Measurements from ENCODE around the gene UTP25. TPM values are rescaled to one million over a fixed set of nuclear protein-coding genes. Genes with fewer than 3 reads are reported as not detected.

Gene UTP25
- total RNA-seq, 1 donor: 22.1 TPM

DNA sequence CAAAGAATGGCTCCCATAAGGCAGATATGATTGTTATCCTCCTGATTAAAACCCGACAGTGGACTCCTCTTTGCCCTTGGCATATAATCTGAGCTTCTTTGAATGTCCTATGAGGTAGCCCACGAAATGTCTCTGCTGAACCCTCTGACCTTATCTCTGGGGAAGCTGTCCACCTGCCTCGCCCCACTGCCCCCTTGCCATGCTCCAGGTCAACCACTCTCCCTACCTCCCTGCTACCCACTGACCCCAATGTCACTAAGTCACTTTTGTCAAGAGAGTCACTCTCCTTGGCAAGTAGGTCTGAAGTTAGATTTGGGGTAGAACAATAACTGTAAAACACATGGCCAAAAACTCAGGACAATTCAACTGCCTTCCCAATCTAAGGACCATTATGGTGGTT lies 54.5 kb downstream of the UTP25 start:
- H3K79me2 ChIP-seq (ENCODE audit: insufficient read depth, low read length): no peaks in the 10 kb centered on the region
- H3K27me3 ChIP-seq (ENCODE audit: insufficient read depth, low read length): no peaks in the 10 kb centered on the region
- peak overlapping the region; percentile 93 for H3K27ac ChIP-seq (ENCODE audit: low read depth, low read length)
- TF ChIP-seq, protein P1, sequence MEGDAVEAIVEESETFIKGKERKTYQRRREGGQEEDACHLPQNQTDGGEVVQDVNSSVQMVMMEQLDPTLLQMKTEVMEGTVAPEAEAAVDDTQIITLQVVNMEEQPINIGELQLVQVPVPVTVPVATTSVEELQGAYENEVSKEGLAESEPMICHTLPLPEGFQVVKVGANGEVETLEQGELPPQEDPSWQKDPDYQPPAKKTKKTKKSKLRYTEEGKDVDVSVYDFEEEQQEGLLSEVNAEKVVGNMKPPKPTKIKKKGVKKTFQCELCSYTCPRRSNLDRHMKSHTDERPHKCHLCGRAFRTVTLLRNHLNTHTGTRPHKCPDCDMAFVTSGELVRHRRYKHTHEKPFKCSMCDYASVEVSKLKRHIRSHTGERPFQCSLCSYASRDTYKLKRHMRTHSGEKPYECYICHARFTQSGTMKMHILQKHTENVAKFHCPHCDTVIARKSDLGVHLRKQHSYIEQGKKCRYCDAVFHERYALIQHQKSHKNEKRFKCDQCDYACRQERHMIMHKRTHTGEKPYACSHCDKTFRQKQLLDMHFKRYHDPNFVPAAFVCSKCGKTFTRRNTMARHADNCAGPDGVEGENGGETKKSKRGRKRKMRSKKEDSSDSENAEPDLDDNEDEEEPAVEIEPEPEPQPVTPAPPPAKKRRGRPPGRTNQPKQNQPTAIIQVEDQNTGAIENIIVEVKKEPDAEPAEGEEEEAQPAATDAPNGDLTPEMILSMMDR (IDR thresholded peaks at IDR 0.05; ENCODE audit: extremely low read depth, low read depth, low read length): no peak
- H3K4me2 ChIP-seq (ENCODE audit: insufficient read depth, low read length): no peak overlapping the region
- H3K36me3 ChIP-seq (ENCODE audit: insufficient read depth, low read length): no peaks in the 10 kb centered on the region
- H3K9me3 ChIP-seq (ENCODE audit: low read depth, low read length): no peaks in the 10 kb centered on the region
- H2AFZ ChIP-seq (ENCODE audit: low read length): no peak overlapping the region
- peaks cover 49% of the 10 kb centered on the region for H3K4me1 ChIP-seq (ENCODE audit: insufficient read depth, low read length)
- H4K20me1 ChIP-seq (ENCODE audit: insufficient read depth, low read length): no peaks in the 10 kb centered on the region
- DNase-seq (ENCODE audit: insufficient read length, low spot score, missing footprints): no peak
- H3K4me3 ChIP-seq (ENCODE audit: insufficient read depth, low read length): no peak overlapping the region

DNA sequence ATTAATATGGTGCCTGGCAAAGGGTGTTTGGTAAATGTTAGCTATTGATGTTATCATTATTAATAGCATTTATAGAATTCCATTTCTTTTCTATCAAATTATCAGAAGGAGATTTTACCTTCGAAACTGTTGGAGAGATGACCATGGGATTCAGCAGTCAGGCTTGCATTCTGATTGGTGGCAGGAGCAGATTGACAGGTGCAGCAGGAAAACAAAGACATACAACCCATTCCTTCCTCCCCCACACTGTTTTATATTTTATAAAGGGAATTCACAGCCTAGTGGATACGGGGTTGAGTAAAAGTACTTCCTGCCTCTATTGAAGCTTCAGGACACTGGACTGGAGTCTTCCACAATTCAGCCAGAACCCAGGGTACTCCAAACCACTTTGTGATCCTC lies 55.2 kb downstream of the UTP25 start:
- Histone ChIP-seq H3K4me2 (ENCODE audit: insufficient read depth, low read length) (peak overlapping the region; percentile 70), H3K27me3 (ENCODE audit: insufficient read depth, low read length) (no peaks in the 10 kb centered on the region), H3K4me1 (ENCODE audit: insufficient read depth, low read length) (peaks cover 49% of the 10 kb centered on the region), H3K9me3 (ENCODE audit: low read depth, low read length) (no peaks in the 10 kb centered on the region), H3K4me3 (ENCODE audit: insufficient read depth, low read length) (no peak overlapping the region), H2AFZ (ENCODE audit: low read length) (no peak overlapping the region), H4K20me1 (ENCODE audit: insufficient read depth, low read length) (no peaks in the 10 kb centered on the region), H3K27ac (ENCODE audit: low read depth, low read length) (peak overlapping the region; percentile 93), H3K36me3 (ENCODE audit: insufficient read depth, low read length) (no peaks in the 10 kb centered on the region), H3K79me2 (ENCODE audit: insufficient read depth, low read length) (no peaks in the 10 kb centered on the region)
- no peak for DNase-seq (ENCODE audit: insufficient read length, low spot score, missing footprints)
- TF ChIP-seq, protein P1 (IDR thresholded peaks at IDR 0.05; ENCODE audit: extremely low read depth, low read depth, low read length): no peak

DNA sequence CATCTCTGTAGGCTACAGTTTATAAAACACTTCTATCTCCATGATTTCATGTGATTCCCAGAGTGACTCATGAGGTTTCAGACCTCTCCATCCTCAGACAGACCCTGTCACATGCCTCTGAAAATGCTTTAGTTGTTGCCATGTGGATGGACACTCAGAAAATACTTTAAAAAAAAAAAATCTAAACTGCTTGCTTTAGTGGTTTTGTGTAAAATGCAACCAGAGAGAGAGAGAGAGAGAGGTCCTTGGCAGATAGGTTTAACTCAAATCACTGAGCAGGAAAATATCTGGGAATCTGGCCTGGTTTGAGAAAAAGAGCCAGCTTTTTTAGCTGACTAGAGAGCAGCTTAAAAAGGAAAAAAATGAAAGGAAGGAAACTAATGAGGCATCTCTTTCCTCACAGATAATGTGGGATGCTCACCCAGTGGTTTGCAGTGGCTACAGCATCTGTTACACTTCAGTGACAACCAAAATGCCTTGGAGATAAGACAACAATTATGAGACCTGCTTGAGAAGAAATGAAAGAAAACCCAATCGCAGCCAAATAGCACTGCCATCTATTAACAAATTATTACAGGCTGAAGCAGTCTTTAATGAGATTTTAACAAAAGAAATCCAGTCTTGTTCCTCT lies 55.7 kb downstream of the UTP25 start:
- Histone ChIP-seq H3K79me2 (ENCODE audit: insufficient read depth, low read length) (no peaks in the 10 kb centered on the region), H3K4me1 (ENCODE audit: insufficient read depth, low read length) (peaks cover 49% of the 10 kb centered on the region), H3K27me3 (ENCODE audit: insufficient read depth, low read length) (no peaks in the 10 kb centered on the region), H3K4me3 (ENCODE audit: insufficient read depth, low read length) (no peak overlapping the region), H3K36me3 (ENCODE audit: insufficient read depth, low read length) (no peaks in the 10 kb centered on the region), H2AFZ (ENCODE audit: low read length) (peak overlapping the region; percentile 16), H3K9me3 (ENCODE audit: low read depth, low read length) (no peaks in the 10 kb centered on the region), H3K4me2 (ENCODE audit: insufficient read depth, low read length) (peak overlapping the region; percentile 70), H3K27ac (ENCODE audit: low read depth, low read length) (peak overlapping the region; percentile 93), H4K20me1 (ENCODE audit: insufficient read depth, low read length) (no peaks in the 10 kb centered on the region)
- DNase-seq (ENCODE audit: insufficient read length, low spot score, missing footprints): peak; percentile 71
- TF ChIP-seq, protein P1 (IDR thresholded peaks at IDR 0.05; ENCODE audit: extremely low read depth, low read depth, low read length): peak; percentile 21

DNA sequence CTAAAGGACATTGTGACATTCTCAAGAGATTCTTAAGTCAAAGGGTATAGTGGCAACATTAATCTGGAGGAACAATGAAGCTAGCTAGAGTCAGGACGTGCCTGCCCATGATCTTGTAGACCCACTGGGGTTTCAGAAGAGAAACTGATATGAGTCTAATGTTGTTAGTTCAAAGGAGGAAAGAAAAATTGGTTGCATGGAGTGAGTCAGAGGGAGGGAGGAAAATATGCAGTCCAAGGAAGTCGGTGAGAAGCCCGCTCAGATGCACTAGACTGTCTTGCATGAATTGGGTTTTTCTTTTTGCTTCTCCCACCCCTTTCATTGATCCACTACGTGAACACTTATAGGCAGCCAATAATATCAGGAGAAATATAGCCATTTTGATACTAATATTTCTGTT lies 56.5 kb downstream of the UTP25 start:
- H2AFZ ChIP-seq (ENCODE audit: low read length): no peak overlapping the region
- H3K4me3 ChIP-seq (ENCODE audit: insufficient read depth, low read length): peak overlapping the region; percentile 13
- H3K9me3 ChIP-seq (ENCODE audit: low read depth, low read length): no peaks in the 10 kb centered on the region
- H3K27ac ChIP-seq (ENCODE audit: low read depth, low read length): peak overlapping the region; percentile 93
- no peaks in the 10 kb centered on the region for H4K20me1 ChIP-seq (ENCODE audit: insufficient read depth, low read length)
- DNase-seq (ENCODE audit: insufficient read length, low spot score, missing footprints): peak; percentile 86
- H3K79me2 ChIP-seq (ENCODE audit: insufficient read depth, low read length): no peaks in the 10 kb centered on the region
- TF ChIP-seq, protein P1 (IDR thresholded peaks at IDR 0.05; ENCODE audit: extremely low read depth, low read depth, low read length): no peak
- peaks cover 48% of the 10 kb centered on the region for H3K4me1 ChIP-seq (ENCODE audit: insufficient read depth, low read length)
- no peaks in the 10 kb centered on the region for H3K27me3 ChIP-seq (ENCODE audit: insufficient read depth, low read length)
- peak overlapping the region; percentile 70 for H3K4me2 ChIP-seq (ENCODE audit: insufficient read depth, low read length)
- no peaks in the 10 kb centered on the region for H3K36me3 ChIP-seq (ENCODE audit: insufficient read depth, low read length)
